NCI-H1092 treated with DMSO at 0.1 percent for 48 hours (cell line): Measurements from ENCODE around the gene WSCD1.

ENCODE experiments used
- DNase-seq: peaks from one replicate; lab custom pipeline; 2025; lab: John Stamatoyannopoulos, UW

The WSCD1 gene

DNA sequence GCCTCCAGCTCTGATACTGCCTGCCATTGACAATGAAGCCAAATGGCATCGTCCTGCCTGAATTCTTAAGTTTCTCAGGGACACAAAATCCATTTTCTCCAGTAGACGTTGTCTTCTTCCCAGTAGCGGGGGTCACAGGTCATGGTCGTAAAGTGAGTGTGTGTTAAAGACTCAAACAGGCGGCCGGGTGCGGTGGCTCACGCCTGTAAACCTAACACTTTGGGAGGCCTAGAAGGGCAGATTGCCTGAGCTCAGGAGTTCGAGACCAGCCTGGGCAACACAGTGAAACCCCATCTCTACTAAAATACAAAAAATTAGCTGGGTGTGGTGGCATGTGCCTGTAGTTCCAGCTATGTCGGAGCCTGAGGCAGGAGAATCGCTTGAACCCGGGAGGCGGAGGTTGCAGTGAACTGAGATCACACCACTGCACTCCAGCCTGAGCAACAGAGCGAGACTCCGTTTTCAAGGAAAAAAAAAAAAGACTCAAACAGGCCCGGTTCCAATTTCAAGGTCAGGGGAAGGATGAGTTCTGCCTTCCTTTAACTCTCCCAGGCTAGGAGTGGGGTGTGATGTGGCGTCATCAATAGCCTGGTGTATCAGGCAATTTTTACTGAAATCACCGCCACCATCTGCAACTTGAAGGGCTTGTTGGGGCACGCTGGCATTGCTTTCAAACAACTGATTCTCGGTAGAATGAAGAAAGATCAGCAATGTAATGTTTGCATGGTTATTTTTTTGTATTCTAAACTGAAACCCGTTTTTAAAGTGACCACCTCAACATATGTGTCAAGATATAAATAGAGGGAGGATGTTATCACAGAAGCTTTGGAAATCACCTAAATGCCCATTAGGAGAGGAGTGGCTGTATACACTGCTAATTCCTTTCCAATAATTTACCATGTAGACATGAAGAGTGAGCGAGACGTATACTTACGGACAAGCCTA lies 91.0 kb downstream of the WSCD1 start:
- no peak for DNase-seq

DNA sequence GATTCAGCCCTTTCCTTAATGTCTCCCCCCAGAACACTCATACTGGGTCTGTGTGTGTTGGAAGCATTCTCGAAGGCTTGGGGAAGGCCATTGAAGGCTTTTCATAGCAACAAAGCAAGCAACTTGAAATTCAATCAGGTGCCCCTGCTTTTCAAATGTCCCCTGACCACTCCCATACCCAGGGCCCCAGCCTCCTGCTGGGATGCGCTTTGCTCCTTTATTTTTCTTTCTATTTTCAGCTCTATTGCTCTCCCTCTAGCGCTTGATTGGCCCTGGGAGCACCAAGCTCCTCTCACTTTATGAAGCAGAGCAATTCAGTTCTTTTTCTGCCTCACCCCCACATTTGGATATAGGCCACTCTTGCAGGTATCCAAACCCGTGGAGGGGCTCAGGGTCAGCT lies 92.0 kb downstream of the WSCD1 start:
- DNase-seq = no peak

DNA sequence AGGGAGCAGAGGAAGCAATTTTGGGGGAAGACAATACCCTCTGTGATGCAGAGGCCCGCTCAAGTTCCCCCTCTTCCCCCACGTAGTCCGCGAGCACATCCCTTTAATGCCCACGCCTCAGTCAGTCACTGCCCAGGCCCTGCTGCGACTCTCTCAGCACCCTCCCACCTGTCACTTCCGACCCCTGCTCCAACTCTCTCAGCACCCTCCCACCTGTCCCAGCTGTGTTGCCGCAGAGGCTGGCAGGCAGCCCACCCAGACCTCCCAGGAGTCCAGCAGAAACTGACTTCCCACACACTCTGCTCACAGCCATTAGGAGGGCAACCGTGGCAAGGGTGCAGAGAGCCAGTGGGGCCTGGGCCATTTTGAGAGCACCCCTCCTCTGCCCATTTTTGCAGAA lies 92.7 kb downstream of the WSCD1 start:
- peak; percentile 20 for DNase-seq

DNA sequence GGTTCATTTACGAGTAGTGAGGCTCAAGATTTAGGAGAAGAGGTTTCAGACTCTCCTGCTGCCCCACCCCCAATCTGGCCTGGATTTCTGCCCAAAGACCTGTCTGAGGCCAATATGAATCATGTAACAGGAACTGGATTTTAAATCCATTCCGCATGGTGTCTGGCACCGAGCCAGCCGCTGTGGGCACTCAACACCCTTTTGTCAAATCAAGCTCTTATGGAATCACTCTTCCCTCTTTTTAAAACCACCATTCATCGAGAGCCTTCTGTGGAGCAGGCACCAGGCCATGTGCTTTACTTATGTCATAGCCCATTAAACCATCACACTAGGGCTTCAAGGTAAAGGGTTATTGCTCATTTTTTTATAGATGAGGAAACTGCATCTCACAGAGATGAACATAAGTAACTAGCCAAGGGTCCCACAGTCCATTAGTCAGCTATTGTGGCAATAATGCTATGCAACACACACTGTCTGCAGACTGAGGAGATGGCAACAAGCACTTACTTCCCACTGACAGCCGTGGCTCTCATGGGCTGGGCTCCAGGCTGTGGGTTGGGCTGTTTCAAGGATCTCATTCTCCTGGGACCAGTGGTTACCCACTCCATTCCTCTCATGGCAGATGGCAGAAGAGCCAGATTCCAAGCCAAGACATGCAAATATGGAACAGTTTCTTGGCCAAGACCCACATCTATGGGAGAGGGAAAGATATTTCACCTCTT lies 93.6 kb downstream of the WSCD1 start:
- DNase-seq = peak; percentile 81

DNA sequence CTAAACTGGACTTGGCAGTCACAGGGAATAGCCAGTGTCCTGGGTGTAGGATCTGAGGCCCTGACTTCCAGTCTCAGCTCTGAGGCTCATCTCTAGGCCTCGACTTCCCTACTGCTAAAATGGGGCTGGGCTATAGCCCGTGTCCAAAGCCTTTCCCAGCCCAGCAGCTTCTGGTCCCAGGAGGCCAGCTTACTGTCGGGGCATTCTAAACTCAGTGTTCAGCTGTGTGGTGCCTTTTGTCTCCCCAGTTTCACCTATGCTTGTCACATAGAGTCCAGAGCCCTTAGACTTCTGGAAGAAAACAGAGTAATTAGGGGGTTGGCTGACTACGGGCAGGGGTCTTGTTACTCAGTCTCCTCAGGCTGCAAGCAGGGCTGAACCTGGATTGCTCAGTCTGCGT lies 94.8 kb downstream of the WSCD1 start:
- no peak for DNase-seq

DNA sequence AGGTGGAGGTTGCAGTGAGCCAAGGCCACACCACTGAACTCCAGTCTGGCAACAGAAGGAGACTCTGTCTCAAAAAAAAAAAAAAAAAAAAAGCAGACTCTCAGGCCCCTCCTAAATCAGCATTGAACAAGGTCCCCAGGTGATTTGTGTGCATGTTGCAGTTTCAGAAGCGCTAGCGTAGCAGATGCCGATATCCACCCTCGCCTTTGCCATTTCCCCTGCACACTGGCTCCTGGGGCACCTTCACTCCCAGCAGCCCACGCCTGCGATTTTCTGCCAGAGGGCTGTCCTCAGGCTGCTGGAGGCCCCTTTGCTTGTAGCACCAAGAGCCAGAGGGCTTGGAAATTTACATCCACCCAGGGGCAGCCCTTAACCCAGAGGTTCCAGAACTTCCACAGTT lies 95.6 kb downstream of the WSCD1 start:
- no peak for DNase-seq

DNA sequence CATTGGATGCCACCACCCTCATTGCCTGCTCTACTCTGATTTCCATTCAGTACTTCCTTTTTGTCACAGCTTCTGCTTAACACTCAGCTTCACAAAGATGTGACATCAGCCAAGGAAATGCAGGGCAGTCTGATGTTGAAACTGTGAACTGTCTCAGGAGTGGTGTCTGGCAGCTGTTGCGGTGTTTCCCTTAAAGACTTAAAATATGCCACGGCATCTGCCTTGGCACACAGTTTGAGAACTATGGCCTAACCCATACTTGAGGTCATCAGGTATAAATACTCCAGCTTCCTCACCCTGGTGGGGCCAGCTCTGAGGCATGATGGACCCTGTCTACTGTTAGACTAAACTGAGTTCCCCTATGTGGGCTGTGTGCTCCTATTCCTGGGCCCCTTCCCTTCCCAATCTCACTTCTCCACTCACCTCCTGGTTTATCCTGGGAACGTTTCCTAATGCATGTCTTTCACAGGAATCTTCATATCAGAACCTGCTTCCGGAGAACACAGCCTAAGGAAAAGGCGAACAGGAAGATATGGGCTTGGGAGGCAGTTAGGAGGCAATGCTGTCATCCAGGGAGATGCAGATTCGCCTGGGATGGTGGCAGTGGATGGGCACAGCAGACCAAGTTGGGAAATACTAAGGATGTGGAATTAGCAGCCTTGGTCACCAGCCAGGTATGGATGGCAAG lies 96.5 kb downstream of the WSCD1 start:
- no peak for DNase-seq

DNA sequence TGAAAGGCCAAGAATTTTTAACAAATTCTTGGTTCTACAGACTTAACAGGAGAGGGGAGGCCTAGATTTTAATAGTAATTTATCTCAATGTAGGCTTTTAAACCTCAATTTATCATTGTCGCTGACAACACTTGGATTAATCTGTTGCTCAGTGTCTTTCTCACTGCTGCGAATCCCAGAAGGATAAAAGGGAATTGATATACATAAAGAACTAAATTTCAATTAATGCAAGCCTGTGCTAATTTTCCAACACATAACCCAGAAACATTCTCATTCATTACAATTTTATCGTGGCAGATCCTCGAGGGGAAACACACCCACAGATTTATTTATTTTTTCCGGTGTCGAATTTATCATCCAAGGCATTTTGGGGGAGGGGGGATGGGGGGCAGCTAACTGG lies 98.1 kb downstream of the WSCD1 start:
- DNase-seq = no peak

DNA sequence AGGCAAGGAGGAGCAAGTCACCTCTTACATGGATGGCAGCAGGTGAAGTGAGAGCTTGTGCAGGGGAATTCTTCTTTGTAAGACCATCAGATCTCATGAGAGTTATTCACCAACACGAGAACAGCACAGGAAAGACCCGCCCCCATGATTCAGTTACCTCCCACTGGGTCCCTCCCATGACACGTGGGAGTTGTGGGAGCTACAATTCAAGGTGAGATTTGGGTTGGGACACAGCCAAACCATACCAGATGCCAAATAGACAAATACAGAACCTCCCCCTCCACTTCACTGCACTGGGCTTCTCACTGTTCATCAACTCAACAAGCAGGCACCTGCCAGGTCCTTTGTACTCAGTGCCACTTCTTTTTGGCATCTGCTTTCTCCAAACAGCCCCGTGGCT lies 100.2 kb downstream of the WSCD1 start:
- DNase-seq = peak; percentile 42

DNA sequence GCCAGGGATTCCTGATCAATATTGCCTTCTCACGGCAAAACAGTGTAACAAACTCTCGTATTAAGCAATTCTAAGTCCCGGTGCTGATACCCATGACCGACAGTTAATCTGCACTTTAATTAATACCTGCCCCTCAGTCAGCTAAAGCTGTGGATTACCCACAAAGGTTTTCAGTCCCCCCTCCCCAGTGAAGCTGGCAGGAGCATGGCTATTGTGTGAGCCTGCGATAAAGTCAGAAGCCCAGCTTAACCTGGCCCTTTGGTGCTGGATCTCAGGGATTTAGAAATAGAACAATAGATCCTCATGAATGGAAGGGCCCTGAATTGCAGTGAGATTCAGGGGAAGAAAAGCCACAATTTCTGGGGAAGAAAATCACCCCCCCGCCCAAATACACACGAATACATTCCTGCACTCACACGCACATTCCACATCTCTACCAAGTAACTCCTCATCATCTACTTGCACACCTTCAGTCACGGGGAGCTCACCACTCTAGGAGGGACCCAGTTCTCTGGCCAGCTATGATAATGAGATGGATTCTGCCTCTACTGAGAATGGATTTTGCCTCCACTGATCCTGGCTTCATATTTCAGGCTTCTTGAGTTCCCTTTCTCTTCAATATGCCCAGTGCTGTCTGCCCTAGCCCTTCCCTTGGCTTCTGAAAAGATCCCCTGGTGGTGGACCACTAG lies 102.6 kb downstream of the WSCD1 start:
- no peak for DNase-seq

DNA sequence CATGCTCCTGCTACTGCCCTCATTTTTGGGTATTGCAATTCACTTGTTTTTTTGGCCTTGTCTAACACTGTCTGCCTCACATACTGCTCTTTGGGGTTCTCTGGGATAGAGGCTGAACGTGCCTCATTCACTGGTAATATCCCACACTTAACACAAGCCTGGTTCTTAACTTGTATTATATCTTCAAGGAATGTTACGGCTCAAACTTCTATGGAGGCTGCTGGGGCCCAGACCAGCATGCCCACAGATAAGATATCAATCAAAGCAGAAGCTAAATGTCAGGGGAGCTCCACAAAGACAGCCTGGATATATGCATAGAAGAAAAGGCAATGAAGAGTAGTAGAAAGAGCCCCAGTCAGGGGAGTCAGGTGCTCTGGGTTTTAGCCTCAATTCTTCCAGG lies 103.5 kb downstream of the WSCD1 start:
- DNase-seq = no peak
